IPS-11a (cell line): Measurements from ENCODE around the gene C1orf116.

Experiments used
- H3K4me3 ChIP-seq: one replicate; pipeline ENCODE4 v1.5.1; 2013; ENCODE audit warnings: low read depth, low read length, control low read depth

C1orf116 gene

DNA sequence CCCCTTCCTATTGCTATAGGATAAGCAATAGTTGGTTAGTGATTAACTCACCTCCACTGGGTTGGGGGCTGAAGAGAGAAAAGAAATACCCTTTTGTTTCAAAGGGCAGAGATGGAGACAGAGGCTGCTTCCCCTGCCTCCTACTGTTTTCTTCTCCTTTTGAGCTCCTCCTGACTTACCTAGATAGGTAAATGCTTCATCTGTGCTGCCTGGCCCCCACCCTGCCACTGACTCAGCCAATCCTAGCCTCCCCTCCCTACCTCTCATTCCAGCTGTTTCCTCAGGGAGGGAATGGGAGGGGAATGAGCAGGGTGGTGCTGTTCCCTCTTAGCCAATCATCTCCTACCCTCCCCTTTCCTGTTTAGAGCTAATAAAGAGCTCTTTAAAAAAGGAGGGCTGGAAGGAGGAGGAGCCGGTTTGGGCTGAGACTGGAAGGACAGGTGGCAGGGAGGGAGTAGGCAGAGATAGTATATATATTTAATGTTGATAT, at the start of gene C1orf116:
TSS of gene C1orf116 (minus strand) at position 229 of the 490 bp plus-strand sequence. CDS start 5,158 bp downstream, outside the sequence.
- no peak within 1 kb of the TSS for H3K4me3 ChIP-seq

DNA sequence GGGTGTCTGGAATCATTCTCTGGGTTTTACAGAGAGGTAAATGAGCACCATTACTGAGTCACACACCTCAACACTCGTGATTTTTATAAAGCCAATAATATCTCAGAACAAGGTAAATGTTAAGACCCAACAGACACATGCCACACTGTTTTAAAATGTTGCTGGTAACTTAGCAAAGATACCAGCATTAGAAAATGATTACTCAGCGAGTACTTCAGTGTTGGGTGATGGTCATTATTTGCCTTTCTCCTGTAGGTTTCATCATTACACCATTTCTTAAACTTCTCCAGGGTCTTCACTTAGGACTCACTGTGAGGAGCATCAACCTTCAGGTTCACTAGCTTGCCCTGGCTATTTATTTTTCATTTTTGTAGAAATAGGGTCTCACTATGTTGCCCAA, 49.2 kb upstream of the C1orf116 start:
- H3K4me3 ChIP-seq = no peak overlapping the region

DNA sequence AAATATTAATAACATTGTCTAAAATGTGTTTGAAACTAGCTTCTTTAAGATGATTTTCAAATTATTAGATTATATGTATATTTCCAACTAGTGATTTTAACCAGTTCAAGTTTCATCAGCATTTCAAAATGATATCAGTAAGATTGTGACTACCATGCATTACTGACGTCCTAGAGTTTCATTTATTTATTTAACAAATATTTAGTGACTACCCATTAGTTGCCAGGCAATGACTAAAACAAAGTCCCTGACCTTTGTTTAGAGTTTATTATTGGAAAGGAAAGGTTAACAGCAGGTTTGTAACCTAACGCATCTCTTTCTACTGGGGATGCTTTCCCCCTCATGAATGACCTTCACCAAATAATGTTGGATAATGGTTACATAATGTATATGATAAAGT, 48.5 kb upstream of the C1orf116 start:
- H3K4me3 ChIP-seq = no peak overlapping the region

DNA sequence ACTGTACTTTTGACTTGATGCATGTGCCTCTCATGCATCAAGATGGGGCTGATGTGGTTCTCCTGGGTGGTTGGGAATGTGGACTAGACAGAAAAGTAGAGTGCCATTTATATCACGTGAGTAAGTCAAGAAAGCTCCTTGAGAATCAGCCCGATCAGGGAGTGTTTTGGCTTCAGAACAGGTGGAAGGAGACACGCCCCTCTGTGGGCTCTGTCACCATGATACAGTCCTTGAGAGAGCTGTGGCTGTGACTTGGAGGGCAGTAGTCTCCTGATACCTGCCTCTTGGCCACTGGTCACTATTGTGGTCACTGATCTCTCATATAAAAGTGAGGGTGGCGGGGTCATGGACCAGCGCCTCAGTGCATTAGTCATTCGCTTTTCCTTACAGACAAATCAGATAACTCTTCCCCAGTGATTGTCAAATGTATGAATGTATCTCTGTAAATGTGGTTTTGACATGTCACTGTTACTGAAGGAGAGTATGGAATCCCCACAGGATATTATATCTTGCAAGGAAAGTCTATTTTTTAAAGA, 47.2 kb upstream of the C1orf116 start:
- H3K4me3 ChIP-seq = no peak overlapping the region

DNA sequence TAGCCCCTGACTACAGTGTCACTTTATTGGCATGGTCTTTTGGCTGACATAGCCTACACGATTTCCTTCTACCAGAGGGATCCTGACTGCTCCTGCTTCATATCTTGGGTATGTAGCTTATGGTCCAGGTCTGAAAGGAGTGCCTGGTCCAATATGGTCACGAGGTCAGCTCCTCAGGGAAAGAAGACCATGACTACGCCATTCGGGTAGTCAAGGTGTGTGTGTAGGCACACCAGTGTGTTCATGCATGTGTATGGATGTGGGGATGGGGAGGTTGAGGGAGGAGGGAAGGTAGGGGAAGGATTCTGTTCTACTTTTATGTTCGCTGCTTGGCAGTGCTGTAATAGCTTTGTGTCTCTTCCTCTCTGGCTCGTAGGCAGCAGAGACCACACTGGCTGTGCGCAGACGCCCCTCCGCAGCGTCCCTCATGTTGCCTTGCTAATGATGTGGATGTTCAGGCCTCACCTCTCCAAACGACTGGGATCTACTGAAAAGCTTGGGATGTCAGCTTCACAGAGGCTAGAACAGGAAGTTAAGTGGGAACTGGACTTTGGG, 46.1 kb upstream of the C1orf116 start:
- H3K4me3 ChIP-seq = no peak overlapping the region

DNA sequence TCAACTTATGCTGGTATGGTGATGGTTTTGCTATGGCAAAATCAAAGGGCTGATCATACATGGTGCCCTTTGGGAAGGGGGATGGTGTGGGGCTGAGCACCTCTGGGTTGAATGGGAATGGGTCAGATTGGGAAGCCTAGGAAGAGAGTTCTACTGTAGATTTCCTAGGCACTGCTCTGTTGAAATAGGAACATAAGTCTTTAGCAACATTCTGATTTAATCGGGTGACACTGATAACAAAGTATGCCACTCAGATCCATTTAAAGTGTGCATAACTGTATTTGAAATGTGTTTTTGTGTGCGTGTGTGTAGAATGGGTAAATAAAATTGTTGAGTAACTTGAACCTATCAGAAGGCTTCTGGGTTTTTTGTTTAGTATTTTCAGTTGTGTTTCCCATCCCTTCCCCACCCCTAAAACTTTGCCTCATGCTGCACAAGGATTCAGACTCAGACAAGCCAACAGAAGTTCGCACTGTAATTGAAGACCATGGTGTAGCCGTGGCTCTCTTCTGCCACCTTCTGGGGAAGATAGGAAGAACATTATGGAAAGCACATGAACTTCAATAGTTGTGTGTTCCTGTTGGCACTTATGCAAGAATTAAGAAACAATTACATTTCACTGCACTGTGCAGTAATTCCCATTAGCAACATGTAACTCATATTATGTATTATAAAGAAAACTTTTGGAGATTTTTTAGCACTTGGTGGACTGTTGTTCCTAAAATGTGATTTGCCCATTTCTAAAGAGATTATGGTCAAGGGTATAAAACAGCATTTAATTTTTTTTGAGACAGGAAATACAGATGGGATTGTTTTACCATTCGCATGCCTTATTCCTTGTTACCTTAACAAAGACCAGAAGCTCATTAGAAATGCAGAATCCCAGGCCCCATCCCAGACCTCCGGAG, 45.2 kb upstream of the C1orf116 start:
- H3K4me3 ChIP-seq = no peak overlapping the region

DNA sequence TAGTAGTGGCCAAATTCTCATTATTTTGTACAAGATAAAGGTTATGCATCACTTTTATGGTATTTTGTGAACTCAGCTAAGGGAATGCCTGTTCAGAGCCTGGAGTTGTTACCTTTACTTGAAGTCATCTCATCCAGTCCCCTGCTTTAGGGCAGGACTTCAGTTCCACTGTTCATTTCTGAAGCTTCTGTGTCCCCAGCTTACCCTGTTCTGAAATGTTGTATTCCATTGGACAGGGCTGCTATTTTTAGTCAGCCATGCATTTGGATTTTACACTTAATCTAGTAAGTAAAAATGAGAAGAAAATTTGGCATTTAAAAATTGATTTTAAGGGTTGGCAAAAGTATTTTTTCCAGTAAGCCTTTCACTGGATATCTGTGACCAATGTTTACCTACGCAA, 44.5 kb upstream of the C1orf116 start:
- H3K4me3 ChIP-seq = no peak overlapping the region

DNA sequence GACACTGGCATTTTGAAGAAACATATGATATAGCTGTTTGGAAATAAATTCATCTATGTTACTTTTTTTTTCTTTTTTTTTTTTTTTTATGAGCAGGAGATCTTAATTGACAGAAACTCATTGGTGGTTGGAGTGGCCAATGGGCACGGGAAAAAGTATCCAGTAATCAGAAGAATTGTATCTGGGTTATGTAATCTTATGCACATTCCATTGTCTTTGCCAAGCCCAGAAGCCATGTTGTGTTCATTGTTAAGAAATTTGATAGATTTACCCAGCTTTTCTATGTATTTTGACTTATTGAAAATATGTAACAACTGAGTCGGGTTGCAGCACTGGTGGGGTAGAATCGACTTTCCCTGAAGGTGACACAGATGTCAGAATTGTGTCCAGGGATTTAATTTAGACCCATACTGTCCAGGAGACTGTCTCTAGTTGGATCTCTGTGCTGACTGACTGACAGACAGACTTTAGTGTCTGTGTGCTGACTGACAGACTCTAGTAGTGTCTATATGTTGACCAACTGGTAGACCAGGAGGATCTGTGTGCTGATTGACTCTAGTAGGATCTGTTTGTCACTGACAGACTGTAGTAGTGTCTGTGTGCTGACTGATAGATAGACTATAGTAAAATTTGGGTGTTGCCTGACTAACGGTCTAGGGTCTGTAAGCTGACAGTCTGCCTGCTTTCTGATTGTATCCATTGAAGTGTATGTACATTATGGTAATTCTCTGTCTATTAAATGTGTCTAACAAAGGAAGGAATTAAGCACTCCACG, 43.8 kb upstream of the C1orf116 start:
- H3K4me3 ChIP-seq = no peak overlapping the region

DNA sequence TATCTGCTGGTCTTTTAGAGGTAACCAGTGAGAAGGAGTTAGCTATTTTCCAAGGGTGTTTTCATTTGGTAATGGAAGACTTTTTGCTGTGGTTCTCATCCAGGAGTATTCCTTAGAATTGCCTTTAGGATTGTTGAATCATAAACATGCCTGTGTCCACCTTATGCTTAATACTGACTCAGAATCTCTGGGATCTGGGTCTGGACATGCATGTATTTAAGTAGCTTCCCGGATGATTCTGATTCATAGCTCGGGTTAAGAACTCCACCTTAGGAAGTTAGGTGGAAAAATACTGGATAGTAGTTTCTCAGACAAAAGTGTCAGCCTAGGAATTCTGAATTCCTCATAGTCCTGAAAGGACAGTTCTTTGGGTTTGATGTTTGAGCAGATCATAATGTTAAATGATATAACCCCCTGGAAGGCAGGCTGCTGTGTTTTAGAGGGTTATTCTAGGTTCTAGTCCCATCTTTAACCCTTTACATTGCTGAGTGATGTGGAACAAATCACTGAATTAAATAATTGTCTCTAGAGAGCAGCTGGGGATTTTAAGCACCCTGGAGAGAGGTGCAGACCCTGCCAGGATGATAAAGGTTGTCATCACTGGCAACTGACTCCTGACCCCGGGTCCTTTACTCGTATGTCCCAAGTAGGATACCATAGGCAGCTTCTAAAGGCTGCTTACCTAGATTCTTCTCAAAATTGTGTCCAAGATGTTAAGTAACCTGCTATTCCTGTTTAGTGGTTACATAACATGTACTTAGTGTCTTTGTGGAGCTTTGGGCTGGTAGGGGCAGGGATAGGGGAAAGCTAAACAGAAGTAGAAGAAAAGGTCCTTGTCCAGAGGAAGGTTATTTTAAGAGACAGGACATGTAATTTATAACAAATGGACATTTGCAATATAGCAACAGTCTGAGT, 41.6 kb upstream of the C1orf116 start:
- no peak overlapping the region for H3K4me3 ChIP-seq

DNA sequence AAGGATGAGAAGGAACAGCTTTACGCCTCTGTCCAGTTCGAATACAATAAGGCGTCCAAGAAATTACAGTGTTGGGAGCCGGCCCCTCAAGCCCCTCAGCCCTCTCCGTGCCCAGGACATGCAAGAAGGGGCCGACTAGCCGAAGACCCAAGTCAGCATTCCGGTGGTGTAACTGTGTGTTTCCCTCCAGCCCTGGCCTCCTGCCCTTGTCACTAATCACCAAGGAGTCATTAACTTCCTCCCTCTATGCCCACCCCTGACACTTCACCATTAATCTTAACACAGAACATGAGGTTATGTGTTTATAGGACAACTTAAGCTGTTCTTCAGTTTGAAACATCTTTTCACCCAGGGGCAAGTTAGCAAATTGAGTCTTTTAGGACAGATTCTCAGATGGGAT, 39.7 kb upstream of the C1orf116 start:
- no peak overlapping the region for H3K4me3 ChIP-seq

DNA sequence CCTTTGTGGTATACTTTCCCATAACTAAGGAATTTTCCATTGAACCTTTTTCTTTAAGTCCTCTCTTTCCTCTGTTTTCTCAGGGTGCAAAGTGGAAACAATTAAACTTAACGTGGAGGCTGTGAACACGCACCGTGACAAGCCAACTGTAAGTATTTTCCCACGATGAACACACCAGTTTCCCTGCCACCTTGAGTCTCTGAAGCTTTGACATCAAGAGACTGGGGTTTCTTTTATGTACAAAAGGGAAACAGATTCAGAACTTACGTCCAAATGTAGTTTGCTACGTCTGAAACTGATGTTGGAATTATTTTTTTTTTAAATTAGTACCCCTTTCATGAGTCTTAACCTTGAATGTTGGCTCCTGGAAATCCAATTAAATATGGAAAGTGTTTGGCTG, 38.9 kb upstream of the C1orf116 start:
- H3K4me3 ChIP-seq = no peak overlapping the region

DNA sequence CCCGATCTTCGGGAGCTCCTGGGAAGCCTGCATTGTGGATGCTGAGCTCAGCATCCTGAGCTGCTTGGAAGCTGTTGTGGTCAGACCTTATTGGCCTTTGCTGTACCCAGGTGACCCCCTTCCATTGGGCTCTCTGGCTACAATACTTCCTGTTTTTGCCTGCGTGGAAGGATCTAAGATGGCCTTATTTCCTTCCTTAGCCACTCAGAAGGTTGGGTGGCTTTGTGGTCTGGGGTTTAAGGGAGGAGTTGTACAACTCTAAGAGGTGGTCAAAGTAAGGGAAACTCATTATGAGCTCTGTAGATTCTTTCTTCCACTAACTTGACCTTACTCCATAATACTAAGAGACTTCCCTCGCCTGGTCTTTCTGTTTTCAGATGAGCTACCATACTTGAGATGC, 38.3 kb upstream of the C1orf116 start:
- no peak overlapping the region for H3K4me3 ChIP-seq

DNA sequence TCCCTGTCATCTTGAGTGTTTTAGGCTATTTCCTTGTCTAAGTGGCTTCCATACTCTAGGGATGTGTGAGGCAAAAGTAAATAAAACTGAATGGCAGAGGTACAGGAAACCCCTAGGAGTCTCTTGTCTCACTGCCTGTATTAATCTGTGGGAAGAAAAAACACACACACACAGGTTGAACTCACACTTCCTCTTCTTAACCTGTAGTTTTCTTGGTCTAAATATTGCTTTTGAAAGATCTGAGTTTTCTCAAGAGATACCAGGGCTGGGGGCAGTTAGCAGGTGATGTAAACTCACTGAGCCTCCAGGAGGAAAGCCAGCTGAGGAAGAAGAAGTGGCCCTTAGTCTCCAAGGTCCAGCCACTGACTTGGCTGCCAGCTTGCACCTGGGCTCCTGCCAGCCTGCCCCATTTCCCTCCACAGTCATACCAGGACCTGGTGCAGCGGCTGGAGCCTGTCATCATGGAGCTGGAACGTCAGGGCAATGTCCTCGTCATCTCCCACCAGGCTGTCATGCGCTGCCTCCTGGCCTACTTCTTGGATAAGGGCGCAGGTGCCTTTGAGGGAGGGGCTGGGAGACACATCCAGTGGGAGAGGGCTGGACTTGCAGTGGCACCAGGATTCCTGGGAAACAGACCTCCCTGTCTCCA, 37.4 kb upstream of the C1orf116 start:
- no peak overlapping the region for H3K4me3 ChIP-seq

DNA sequence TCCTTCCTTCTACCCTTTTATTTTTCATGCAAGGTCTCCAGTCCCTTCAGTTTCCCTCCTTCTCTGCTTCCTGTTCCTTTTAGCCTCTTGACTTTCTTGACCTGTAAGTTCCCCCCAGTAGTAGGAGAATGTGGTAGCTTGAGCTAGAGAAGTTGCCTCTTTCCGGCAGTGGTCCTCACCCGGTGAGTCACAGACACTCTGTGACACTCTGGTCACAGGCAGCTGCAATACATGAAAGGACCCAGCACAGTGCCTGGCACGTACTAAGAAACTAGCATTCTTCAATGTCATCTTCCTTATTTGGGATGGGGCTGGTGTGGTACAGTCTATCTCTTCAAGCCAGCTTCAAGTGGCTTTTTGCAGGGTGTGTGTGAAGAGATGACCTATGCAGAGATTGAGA, 36.5 kb upstream of the C1orf116 start:
- H3K4me3 ChIP-seq = no peak overlapping the region

DNA sequence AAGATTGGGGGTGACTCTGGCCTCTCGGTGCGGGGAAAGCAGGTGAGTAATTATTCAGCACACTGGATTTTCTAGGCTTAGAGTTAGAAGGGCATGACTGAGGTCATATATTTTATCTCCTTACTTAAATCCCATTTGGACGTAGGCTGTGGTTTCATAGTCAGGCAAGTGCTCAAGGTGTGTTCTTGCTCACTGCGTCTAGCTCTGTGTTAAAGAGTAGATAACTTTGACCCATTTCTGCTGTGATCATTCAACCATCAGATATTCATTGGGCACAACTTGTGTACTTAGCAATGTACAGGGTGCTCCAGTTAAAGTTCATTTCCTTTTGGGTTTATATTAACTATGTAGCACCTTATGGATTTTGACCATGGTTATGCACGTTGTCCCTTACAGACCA, 35.1 kb upstream of the C1orf116 start:
- H3K4me3 ChIP-seq = no peak overlapping the region

DNA sequence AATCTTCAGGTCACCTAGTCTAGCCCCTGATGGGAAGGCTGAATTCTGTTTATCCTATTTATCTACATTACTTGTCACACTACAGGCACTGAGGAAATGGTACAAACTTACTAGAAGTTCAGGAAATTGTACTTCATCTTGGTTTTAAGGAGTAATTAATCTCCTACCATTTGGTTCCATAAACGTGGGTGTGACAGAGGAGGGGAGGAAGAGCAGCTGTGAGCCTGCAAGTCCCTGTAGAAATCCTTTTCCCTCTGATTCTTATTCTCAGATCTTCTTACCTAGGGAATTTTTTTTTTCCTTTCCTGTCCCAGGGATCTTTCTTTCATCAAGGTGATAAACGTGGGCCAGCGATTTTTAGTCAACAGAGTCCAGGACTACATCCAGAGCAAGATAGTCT, 34.6 kb upstream of the C1orf116 start:
- H3K4me3 ChIP-seq = no peak overlapping the region

DNA sequence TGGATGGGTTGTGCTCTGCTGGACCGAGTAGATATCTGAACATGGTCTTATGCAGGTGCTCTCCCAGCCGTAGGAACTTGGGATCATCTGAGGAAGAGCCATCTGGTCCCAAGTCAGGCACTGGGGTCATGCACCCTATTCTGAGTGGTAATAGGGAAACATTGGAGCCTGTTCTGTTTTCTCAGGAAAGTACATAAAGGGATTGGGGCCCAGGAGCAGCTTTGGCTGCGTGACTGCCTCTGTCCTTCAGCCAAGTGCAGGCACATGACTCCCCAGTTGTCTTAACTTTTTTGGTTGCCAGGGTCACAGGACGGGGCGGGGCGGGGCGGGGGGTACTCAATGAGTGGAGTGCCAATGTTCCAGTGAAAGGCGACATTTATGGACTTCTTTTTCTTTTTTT, 32.0 kb upstream of the C1orf116 start:
- H3K4me3 ChIP-seq = no peak overlapping the region

DNA sequence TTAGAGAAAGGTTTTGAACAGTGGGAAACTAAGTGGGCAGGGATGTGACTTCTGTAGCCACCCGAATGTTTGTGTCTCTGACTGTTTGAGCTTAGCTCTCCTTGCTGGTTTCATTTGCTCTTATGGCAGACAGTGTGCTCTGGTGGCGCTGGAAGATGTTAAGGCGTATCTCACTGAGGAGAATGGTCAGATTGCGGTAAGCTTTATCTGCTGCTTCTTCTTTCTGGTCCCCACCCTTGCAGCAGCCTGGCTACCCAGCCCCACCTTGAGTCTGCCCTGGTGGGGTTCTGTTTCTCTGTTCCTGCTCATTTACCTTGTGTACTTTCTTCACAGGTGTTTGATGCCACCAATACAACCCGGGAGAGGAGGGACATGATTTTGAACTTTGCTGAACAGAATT, 30.5 kb upstream of the C1orf116 start:
- H3K4me3 ChIP-seq = no peak overlapping the region

DNA sequence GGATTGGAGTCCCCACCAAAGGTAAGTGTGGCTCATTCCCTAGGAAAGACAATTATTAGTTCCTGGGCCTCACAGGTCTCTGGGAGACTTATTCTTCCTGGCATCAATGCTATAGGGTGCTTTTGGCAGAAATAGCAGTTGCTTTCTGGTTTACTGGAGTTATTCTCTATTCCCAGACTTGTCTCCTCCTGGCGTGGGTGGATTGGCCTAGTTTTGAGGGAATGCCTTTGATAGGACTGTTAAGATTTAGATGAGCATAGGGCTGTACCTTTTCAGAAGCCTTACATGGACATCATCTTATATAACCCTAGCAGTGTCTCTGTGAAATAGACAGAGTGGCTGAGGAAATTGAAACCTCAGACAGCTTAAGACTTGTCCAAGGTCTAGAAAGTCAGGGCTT, 29.5 kb upstream of the C1orf116 start:
- H3K4me3 ChIP-seq = no peak overlapping the region

DNA sequence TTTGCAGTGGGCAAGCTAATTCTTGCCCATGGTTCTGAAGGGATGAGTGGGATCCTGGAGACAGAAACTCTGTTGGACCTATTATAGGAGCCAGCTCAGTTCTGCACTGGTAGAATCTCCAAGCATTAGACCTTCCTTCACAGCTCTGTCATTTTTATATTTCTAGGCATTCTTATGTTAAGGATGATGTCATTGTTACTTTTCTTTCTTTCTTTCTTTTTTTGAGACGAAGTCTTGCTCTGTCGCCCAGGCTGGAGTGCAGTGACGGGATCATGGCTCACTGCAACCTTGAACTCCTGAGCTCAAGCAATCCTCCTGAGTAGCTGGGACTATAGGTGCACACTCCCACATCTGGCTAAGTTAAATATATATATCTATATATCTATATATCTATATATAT, 28.0 kb upstream of the C1orf116 start:
- H3K4me3 ChIP-seq = no peak overlapping the region
